Transverse colon (tissue), 4 donors: ENCODE measurements around the gene G3BP2. TPM values are rescaled to one million over a fixed set of nuclear protein-coding genes. Genes with fewer than 3 reads are reported as not detected.

Source experiments
- DNase-seq: peaks from one replicate; pipeline ENCODE4 v3.0.0-alpha.2; 2019
- H3K27ac ChIP-seq, 4 donors: fragments of 200-600 bp; sonication (generic); 2 replicates each; pipeline ENCODE4 v1.5.1; 2016 to 2018; ENCODE audit warnings: inconsistent platforms in 4 of 4
- H3K27me3 ChIP-seq: fragments of 200-600 bp; sonication (generic); 2 replicates; pipeline ENCODE4 v1.5.1; 2017; ENCODE audit warnings: inconsistent platforms
- H3K36me3 ChIP-seq, 4 donors: fragments of 200-600 bp; sonication (generic); 2 replicates each; pipeline ENCODE4 v1.5.1; 2017 to 2019; ENCODE audit warnings: inconsistent platforms in 4 of 4
- H3K4me1 ChIP-seq, 4 donors: fragments of 200-600 bp; sonication (generic); 2 replicates each; pipeline ENCODE4 v1.5.1; 2017 to 2020; ENCODE audit warnings: inconsistent platforms in 4 of 4
- H3K4me3 ChIP-seq, 4 donors: fragments of 200-600 bp; sonication (generic); 1 replicate in 1 of 4; 2 replicates in 3 of 4; pipeline versions ENCODE4 v1.5.1 to v1.6.1; 2017 to 2019; ENCODE audit warnings: inconsistent platforms in 4 of 4
- H3K9me3 ChIP-seq, 2 donors: fragments of 200-600 bp; sonication (generic); 2 replicates each; pipeline ENCODE4 v1.5.1; 2017 to 2019; ENCODE audit warnings: inconsistent platforms in 2 of 2
- CTCF ChIP-seq, 5 experiments: fragments of 200-600 bp in 3 of 5; fragments of 450-650 bp in 2 of 5; sonication (generic) in 3 of 5; IDR thresholded peaks; 1 replicate in 2 of 5; 2 replicates in 3 of 5; pipeline ENCODE4 v1.5.1; 2016 to 2017; ENCODE audit warnings: antibody characterized with exemption in 5 of 5, inconsistent platforms in 3 of 5, mild to moderate bottlenecking in 2 of 5, moderate library complexity in 1 of 5
- EP300 ChIP-seq: sonication (generic); formaldehyde crosslinking; IDR thresholded peaks from one replicate; pipeline ENCODE4 v1.6.1; 2017; ENCODE audit warnings: antibody characterized with exemption, low read depth
- POLR2A ChIP-seq: fragments of 450-650 bp; IDR thresholded peaks from one replicate; pipeline ENCODE4 v1.6.1; 2016; ENCODE audit warnings: antibody characterized with exemption, mild to moderate bottlenecking, moderate library complexity
- POLR2AphosphoS5 ChIP-seq, 3 donors: sonication (generic); formaldehyde crosslinking; IDR thresholded peaks; one replicate each; pipeline ENCODE4 v1.6.1; 2016; ENCODE audit warnings: antibody characterized with exemption in 3 of 3
- WGBS, 2 donors: methylation state at CpG; one replicate each; pipeline ENCODE4 v1.1.5; 2018; ENCODE audit warnings: low coverage in 1 of 2; 5-methylcytosine and 5-hydroxymethylcytosine counted together
- in situ Hi-C, 4 donors: fragments of 200-750 bp; cut with MboI; loops; one replicate each; pipeline versions ENCODE4 v1.15.0 to v1.15.1; 2017; ENCODE audit warnings: low sequenced_read_pairs in 3 of 4, low pct_ligation_motif_present in 1 of 4, low pct_unique_long_range_greater_than_20kb in 1 of 4
- intact Hi-C: fragments of 100-400 bp; cut with DNase I; formaldehyde crosslinking; loops from one replicate; pipeline ENCODE4 v1.15.1; 2023; ENCODE audit warnings: low total_unique reads
- small RNA-seq, 4 donors: library from RNA; depleted of rRNA; stranded (forward); fragments of <200 nt; gene quantifications; one replicate each; pipeline ENCODE3, GENCODE V24; 2016
- total RNA-seq, 4 donors: library from RNA; depleted of rRNA; stranded (reverse); fragments of >200 nt; gene quantifications; one replicate each; pipeline ENCODE4 v1.1.0, GENCODE V29; 2016

G3BP2 gene
- total RNA-seq, 4 donors from 2014 or later, result 50.7 to 110 (median 88.0) TPM

GRCh38 chr4:75593393-75593792 lies 79.8 kb downstream of the G3BP2 start:
- intact Hi-C loops (no loop called here), in situ Hi-C loops (no loop called here)
- no peak overlapping the region for H3K4me3 ChIP-seq
- H3K27ac ChIP-seq, result no peak overlapping the region
- no peak for DNase-seq
- no peaks in the 10 kb centered on the region for H3K4me1 ChIP-seq
- no peaks in the 10 kb centered on the region for H3K27me3 ChIP-seq
- TF ChIP-seq CTCF (IDR thresholded peaks at IDR 0.05), result no peak
- TF ChIP-seq POLR2AphosphoS5 (IDR thresholded peaks at IDR 0.05), result no peak
- no peak for TF ChIP-seq POLR2A
- TF ChIP-seq EP300, result no peak
- no peaks in the 10 kb centered on the region for H3K36me3 ChIP-seq
- 80% methylated on average over 1 of the region's 1 CpG; no CpG with 5 or more reads in 1 of the 2 donors for WGBS, 2 donors
- H3K9me3 ChIP-seq, result no peaks in the 10 kb centered on the region

Small RNA genes lying within 50 kb of the gene (small RNA-seq; reads per million reads assigned to genes)
- 0 reads per million in 4 donors for gene RF00019

Other genes starting within 250 kb of the G3BP2 start
- gene RCHY1, start 159.0 kb downstream of the G3BP2 start, total RNA-seq, result 10 to 100 TPM in 3 of 4 donors, 1 to 10 TPM in 1; 5.2 to 34.8 (median 22.4) TPM
- 10 to 100 TPM; 16.8 to 39.6 (median 27.6) TPM for gene THAP6, start 158.9 kb downstream of the G3BP2 start, total RNA-seq
- not detected for gene ODAPH, start 117.3 kb downstream of the G3BP2 start, total RNA-seq
- gene CDKL2, start 42.9 kb downstream of the G3BP2 start, total RNA-seq, result 1 to 10 TPM in 2 of 4 donors, under 1 TPM in 1, not detected in 1; 0.79 to 7.6 (median 1.2) TPM
- 100 to 1,000 TPM in 1 of 4 donors, 10 to 100 TPM in 3; 24.3 to 110 (median 61.0) TPM for gene USO1, start 51.2 kb upstream of the G3BP2 start, total RNA-seq
- under 1 TPM in 1 of 4 donors, not detected in 3; 0.32 TPM for gene PPEF2, start 229.0 kb upstream of the G3BP2 start, total RNA-seq